Sigmoid colon (tissue), 7 donors: ENCODE measurements around the gene WIPF3. TPM values are rescaled to one million over a fixed set of nuclear protein-coding genes. Genes with fewer than 3 reads are reported as not detected.

Experiments used
- DNase-seq: peaks from one replicate; pipeline ENCODE4 v3.0.0-alpha.2; 2019
- H3K27ac ChIP-seq, 4 donors: fragments of 200-600 bp; sonication (generic); one replicate each; pipeline ENCODE4 v1.5.1; 2016 to 2019; ENCODE audit warnings: mild to moderate bottlenecking in 1 of 4
- H3K27me3 ChIP-seq, 3 donors: fragments of 200-600 bp; sonication (generic); one replicate each; pipeline ENCODE4 v1.5.1; 2019; ENCODE audit warnings: mild to moderate bottlenecking in 1 of 3
- H3K36me3 ChIP-seq, 4 donors: fragments of 200-600 bp; sonication (generic); one replicate each; pipeline ENCODE4 v1.5.1; 2016 to 2019
- H3K4me1 ChIP-seq, 4 donors: fragments of 200-600 bp; sonication (generic); one replicate each; pipeline ENCODE4 v1.5.1; 2017 to 2019
- H3K4me3 ChIP-seq, 4 donors: fragments of 200-600 bp; sonication (generic); one replicate each; pipeline ENCODE4 v1.5.1; 2017 to 2019; ENCODE audit warnings: mild to moderate bottlenecking in 2 of 4, moderate library complexity in 1 of 4
- H3K9me3 ChIP-seq, 4 donors: fragments of 200-600 bp in 3 of 4; sonication (generic) in 3 of 4; one replicate each; pipeline versions ENCODE4 v1.5.1 to v1.6.1; 2013 to 2019
- CTCF ChIP-seq, 4 experiments: fragments of 450-650 bp in 3 of 4; fragments of 200-600 bp in 1 of 4; IDR thresholded peaks; one replicate each; pipeline ENCODE4 v1.5.1; 2016 to 2019; ENCODE audit warnings: antibody characterized with exemption in 4 of 4, mild to moderate bottlenecking in 3 of 4, moderate library complexity in 2 of 4
- EP300 ChIP-seq, 4 donors: sonication (generic); formaldehyde crosslinking; IDR thresholded peaks; one replicate each; pipeline ENCODE4 v1.6.1; 2017; ENCODE audit warnings: antibody characterized with exemption in 4 of 4
- POLR2A ChIP-seq, 2 donors: fragments of 450-650 bp; IDR thresholded peaks; one replicate each; pipeline ENCODE4 v1.6.1; 2016; ENCODE audit warnings: antibody characterized with exemption in 2 of 2, mild to moderate bottlenecking in 2 of 2, moderate library complexity in 2 of 2
- POLR2AphosphoS5 ChIP-seq, 4 donors: sonication (generic); formaldehyde crosslinking; IDR thresholded peaks; one replicate each; pipeline ENCODE4 v1.6.1; 2017; ENCODE audit warnings: antibody characterized with exemption in 4 of 4
- WGBS, 2 donors: extraction: QIAGEN DNeasy Blood & Tissue Kit; methylation state at CpG; one replicate each; pipeline ENCODE4 v1.1.7; 2013; 5-methylcytosine and 5-hydroxymethylcytosine counted together
- intact Hi-C: fragments of 100-400 bp; cut with DNase I; formaldehyde crosslinking; loops from one replicate; pipeline ENCODE4 v1.15.1; 2023
- polyA plus RNA-seq, 3 donors: library from polyadenylated mRNA; stranded (reverse); fragments of 200-250 nt; gene quantifications; one replicate each; pipeline ENCODE4 v1.2.3, GENCODE V29; 2013
- total RNA-seq, 4 donors: library from RNA; depleted of rRNA; stranded (reverse); fragments of >200 nt; gene quantifications; one replicate each; pipeline ENCODE4 v1.1.0, GENCODE V29; 2016
- donor health status: healthy with polysubstance abuse.
- donor health status: Bipolar disorder and iron deficiency.
- donor health status: healthy.

The WIPF3 gene
- total and polyA plus RNA-seq, 7 donors, result 0.46 to 4.7 (median 0.71) TPM

GRCh38 chr7:29770371-29770770 lies 35.9 kb upstream of the WIPF3 start:
- intact Hi-C loops, result no loop called here
- Histone ChIP-seq H3K9me3 (no peaks in the 10 kb centered on the region), H3K4me3 (no peak overlapping the region), H3K36me3 (no peaks in the 10 kb centered on the region), H3K27ac (no peak overlapping the region), H3K4me1 (no peaks in the 10 kb centered on the region), H3K27me3 (no peaks in the 10 kb centered on the region)
- DNase-seq, result no peak
- WGBS, 2 donors, result 90% methylated on average over 6 of the region's 6 CpGs
- TF ChIP-seq POLR2AphosphoS5 (IDR thresholded peaks at IDR 0.05) (no peak), POLR2A (IDR thresholded peaks at IDR 0.05) (no peak), CTCF (IDR thresholded peaks at IDR 0.05) (no peak), EP300 (IDR thresholded peaks at IDR 0.05) (no peak)

GRCh38 chr7:29771081-29771816 lies 35.1 kb upstream of the WIPF3 start:
- DNase-seq, result no peak
- Histone ChIP-seq H3K36me3 (no peaks in the 10 kb centered on the region), H3K27me3 (no peaks in the 10 kb centered on the region), H3K4me3 (no peak overlapping the region), H3K4me1 (no peaks in the 10 kb centered on the region), H3K9me3 (no peaks in the 10 kb centered on the region), H3K27ac (no peak overlapping the region)
- TF ChIP-seq POLR2AphosphoS5 (IDR thresholded peaks at IDR 0.05), result no peak
- no peak for TF ChIP-seq CTCF (IDR thresholded peaks at IDR 0.05)
- whole genome bisulfite sequencing, 2 donors, result 76 to 88% methylated on average over 4 of the region's 4 CpGs
- intact Hi-C loops, result no loop called here

GRCh38 chr7:29779017-29779416 lies 27.3 kb upstream of the WIPF3 start:
- H3K9me3 ChIP-seq, result no peaks in the 10 kb centered on the region
- 86 to 92% methylated on average over 2 of the region's 2 CpGs for WGBS, 2 donors

GRCh38 chr7:29780346-29780745 lies 26.0 kb upstream of the WIPF3 start:
- Histone ChIP-seq H3K9me3 (no peaks in the 10 kb centered on the region), H3K27ac (no peak overlapping the region), H3K4me1 (no peaks in the 10 kb centered on the region), H3K27me3 (no peaks in the 10 kb centered on the region), H3K4me3 (no peak overlapping the region), H3K36me3 (no peaks in the 10 kb centered on the region)
- TF ChIP-seq POLR2AphosphoS5 (IDR thresholded peaks at IDR 0.05), result no peak
- DNase-seq, result no peak
- 94 to 95% methylated on average over 2 of the region's 2 CpGs for WGBS, 2 donors
- intact Hi-C loops, result no loop called here

More at GRCh38 chr7:29779017-29779416, 27.3 kb upstream of the WIPF3 start:
- no peak for TF ChIP-seq CTCF (IDR thresholded peaks at IDR 0.05)
- TF ChIP-seq POLR2A (IDR thresholded peaks at IDR 0.05), result no peak
- TF ChIP-seq POLR2AphosphoS5 (IDR thresholded peaks at IDR 0.05), result no peak
- TF ChIP-seq EP300 (IDR thresholded peaks at IDR 0.05), result no peak
- Histone ChIP-seq H3K27me3 (no peaks in the 10 kb centered on the region), H3K4me1 (no peaks in the 10 kb centered on the region), H3K27ac (no peak overlapping the region), H3K4me3 (no peak overlapping the region), H3K36me3 (no peaks in the 10 kb centered on the region)
- DNase-seq, result no peak
- intact Hi-C loops, result no loop called here

- intact Hi-C loops, result no loop called here
- WGBS, 2 donors, result 80 to 89% methylated on average over 2 of the region's 2 CpGs
- no peaks in the 10 kb centered on the region for H3K27me3 ChIP-seq
- no peaks in the 10 kb centered on the region for H3K9me3 ChIP-seq
- no peak for DNase-seq
- H3K4me1 ChIP-seq, result no peaks in the 10 kb centered on the region
- H3K4me3 ChIP-seq, result no peak overlapping the region
- no peaks in the 10 kb centered on the region for H3K36me3 ChIP-seq
- H3K27ac ChIP-seq, result no peak overlapping the region
- TF ChIP-seq EP300 (IDR thresholded peaks at IDR 0.05), result no peak
- no peak for TF ChIP-seq CTCF (IDR thresholded peaks at IDR 0.05)
- TF ChIP-seq POLR2A (IDR thresholded peaks at IDR 0.05), result no peak
- no peak for TF ChIP-seq POLR2AphosphoS5 (IDR thresholded peaks at IDR 0.05)
Observed at GRCh38 chr7:29783671-29784070, 22.6 kb upstream of the WIPF3 start.
